H1 (cell line): ENCODE data around the gene SERPINA12.
A peak's percentile ranks its signal among the peaks of the same experiment; 100 is the strongest.

Experiments used
- CBX8 ChIP-seq: fragments of 300-800, 300-1000 bp; sonication (generic); IDR thresholded peaks from 2 replicates; pipeline ENCODE4 v1.7.1; 2016; ENCODE audit warnings: low read depth, low read length, borderline replicate concordance
- CHD2 ChIP-seq: IDR thresholded peaks from 2 replicates; pipeline ENCODE4 v1.6.1; 2012; ENCODE audit warnings: low read length, improper control_type of control experiment
- CTCF ChIP-seq, 3 experiments: IDR thresholded peaks; 1 replicate in 2 of 3; 2 replicates in 1 of 3; pipeline versions ENCODE4 v1.5.1 to v1.6.1; 2011; ENCODE audit warnings: low read length in 3 of 3, mild to moderate bottlenecking in 3 of 3, inconsistent platforms in 2 of 3, low read depth in 1 of 3, moderate library complexity in 1 of 3; ENCODE audit not compliant: insufficient read depth in 1 of 3; ENCODE audit errors: control extremely low read depth in 1 of 3
- EP300 ChIP-seq, 2 experiments: IDR thresholded peaks; 1 replicate in 1 of 2; 2 replicates in 1 of 2; pipeline ENCODE4 v1.6.1; 2011 to 2012; ENCODE audit warnings: low read depth in 2 of 2, low read length in 2 of 2, mild to moderate bottlenecking in 2 of 2, borderline replicate concordance in 1 of 2, inconsistent platforms in 1 of 2, moderate library complexity in 1 of 2
- EZH2 ChIP-seq: fragments of 200-600 bp; sonication (generic); IDR thresholded peaks from 2 replicates; pipeline ENCODE4 v1.7.1; 2012; ENCODE audit warnings: low read depth, mild to moderate bottlenecking, moderate library complexity, low read length, inconsistent platforms; ENCODE audit not compliant: severe bottlenecking
- FOSL1 ChIP-seq: IDR thresholded peaks from 2 replicates; pipeline ENCODE4 v1.6.1; 2011; ENCODE audit warnings: mild to moderate bottlenecking, low read depth, low read length, moderate library complexity; ENCODE audit not compliant: insufficient read depth
- POLR2A ChIP-seq, 2 experiments: IDR thresholded peaks; 1 replicate in 1 of 2; 2 replicates in 1 of 2; pipeline ENCODE4 v1.6.1; 2011; ENCODE audit warnings: low read depth in 2 of 2, low read length in 2 of 2, mild to moderate bottlenecking in 2 of 2; ENCODE audit errors: control extremely low read depth in 1 of 2
- POLR2AphosphoS5 ChIP-seq: IDR thresholded peaks from 2 replicates; pipeline ENCODE4 v1.6.1; 2011; ENCODE audit warnings: low read depth, low read length
- RBBP5 ChIP-seq: IDR thresholded peaks from 2 replicates; pipeline ENCODE4 v1.7.1; 2012; ENCODE audit warnings: low read depth, mild to moderate bottlenecking, inconsistent platforms, low read length, moderate library complexity, borderline replicate concordance
- SP1 ChIP-seq: IDR thresholded peaks from 2 replicates; pipeline ENCODE4 v1.6.1; 2011; ENCODE audit warnings: low read depth, low read length
- TEAD4 ChIP-seq: IDR thresholded peaks from 2 replicates; pipeline ENCODE4 v1.6.1; 2012; ENCODE audit warnings: low read depth, low read length, inconsistent platforms, mixed read lengths
- YY1 ChIP-seq: IDR thresholded peaks from 2 replicates; pipeline ENCODE4 v1.6.1; 2011; ENCODE audit warnings: low read depth, mild to moderate bottlenecking, low read length
- TF ChIP-seq, protein P1 (sequence below): IDR thresholded peaks from 2 replicates; pipeline ENCODE4 v1.6.1; 2012; ENCODE audit warnings: inconsistent platforms

- TF ChIP-seq EP300 (IDR thresholded peaks at IDR 0.05; ENCODE audit: borderline replicate concordance in 1 of 2, low read depth in 2 of 2, low read length in 2 of 2) (no peak), POLR2AphosphoS5 (no peak), CTCF (IDR thresholded peaks at IDR 0.05; ENCODE audit: control extremely low read depth in 1 of 3, insufficient read depth in 1 of 3, low read depth in 1 of 3, low read length in 3 of 3) (peak; percentile 22 to 40 (median 23); a peak in 3 of 4 replicates), EZH2 (no peak), YY1 (no peak), SP1 (no peak), CBX8 (no peak), CHD2 (no peak), FOSL1 (no peak), POLR2A (IDR thresholded peaks at IDR 0.05; ENCODE audit: control extremely low read depth in 1 of 2, low read depth in 2 of 2, low read length in 2 of 2) (no peak), TEAD4 (no peak), RBBP5 (no peak)
- TF ChIP-seq, protein P1, sequence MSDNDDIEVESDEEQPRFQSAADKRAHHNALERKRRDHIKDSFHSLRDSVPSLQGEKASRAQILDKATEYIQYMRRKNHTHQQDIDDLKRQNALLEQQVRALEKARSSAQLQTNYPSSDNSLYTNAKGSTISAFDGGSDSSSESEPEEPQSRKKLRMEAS, result no peak
Observed at GRCh38 chr14:94439453-94440057, 69.7 kb downstream of the SERPINA12 start.
